GM12878 (cell line): ENCODE data around the gene HCFC1. TPM values are rescaled to one million over a fixed set of nuclear protein-coding genes. Genes with fewer than 3 reads are reported as not detected.

Source experiments
- ATAC-seq: fragments of 200-7000 bp; cut with Tn5 transposase; 3 replicates; pipeline ENCODE4 v1.9.1; 2020; ENCODE audit warnings: mild to moderate bottlenecking, moderate library complexity
- BruUV-seq: library from RNA; stranded (reverse); fragments of 400-500 nt; replicated peaks from 2 replicates; lab custom pipeline; 2021; lab: Mats Ljungman, UMichigan
- CTCF ChIA-PET: fragments of 300-600 bp; sonication (Branson Sonifier 250); formaldehyde crosslinking; extraction: SDS; loops from one replicate; lab custom pipeline; 2021; ENCODE audit warnings: inconsistent platforms; lab: Yijun Ruan, JAX
- POLR2A ChIA-PET: fragments of 350-600 bp; formaldehyde crosslinking; extraction: SDS; loops from one replicate; lab custom pipeline; 2021; ENCODE audit warnings: inconsistent platforms; lab: Charles Lee
- RAD21 ChIA-PET: fragments of 300-600 bp; sonication (Branson Sonifier 250); formaldehyde crosslinking; loops from one replicate; lab custom pipeline; 2023; ENCODE audit warnings: antibody characterized with exemption; ENCODE audit not compliant: unreplicated experiment; lab: Charles Lee
- SMC1A ChIA-PET: fragments of 300-600 bp; sonication (Branson Sonifier 250); formaldehyde crosslinking; loops from one replicate; lab custom pipeline; 2023; ENCODE audit not compliant: unreplicated experiment, uncharacterized antibody; lab: Charles Lee
- DNase-seq: peaks from one replicate; pipeline ENCODE4 v3.0.0-alpha.2; 2011; ENCODE audit warnings: low read depth, low spot score
- FAIRE-seq: peaks from 3 replicates; lab custom pipeline; 2011; peaks lifted over from hg19 to GRCh38; lab: Jason Lieb, UNC
- H2AFZ ChIP-seq: 2 replicates; pipeline ENCODE4 v1.6.0; 2011; ENCODE audit warnings: low read depth, low read length, control low read depth; ENCODE audit not compliant: control insufficient read depth
- H3K27ac ChIP-seq: 2 replicates; pipeline ENCODE4 v1.5.1; 2011; ENCODE audit warnings: control low read depth; ENCODE audit not compliant: control insufficient read depth, insufficient read depth
- H3K27me3 ChIP-seq, 2 experiments: replicated peaks in 1 of 2; 2 replicates each; pipeline versions ENCODE4 v1.6.0 to v1.6.1; 2011; ENCODE audit warnings: low read length in 1 of 2; ENCODE audit not compliant: control insufficient read depth in 2 of 2, insufficient read depth in 2 of 2
- H3K36me3 ChIP-seq, 2 experiments: 2 replicates each; pipeline ENCODE4 v1.5.1; 2011; ENCODE audit warnings: low read length in 1 of 2; ENCODE audit not compliant: control insufficient read depth in 2 of 2, insufficient read depth in 2 of 2
- H3K4me1 ChIP-seq: 2 replicates; pipeline ENCODE4 v1.6.1; 2011; ENCODE audit warnings: mild to moderate bottlenecking, low read length, moderate library complexity, mixed read lengths; ENCODE audit not compliant: control insufficient read depth, insufficient read depth
- H3K4me2 ChIP-seq: 2 replicates; pipeline ENCODE4 v1.6.0; 2011; ENCODE audit warnings: control low read depth; ENCODE audit not compliant: control insufficient read depth, insufficient read depth
- H3K4me3 ChIP-seq: fragments of 200-600 bp; sonication (generic); 2 replicates; pipeline ENCODE4 v1.5.1; 2016
- H3K79me2 ChIP-seq: 2 replicates; pipeline ENCODE4 v1.6.0; 2011; ENCODE audit warnings: low read length; ENCODE audit not compliant: control insufficient read depth, insufficient read depth
- H3K9ac ChIP-seq: 2 replicates; pipeline ENCODE4 v1.8.0; 2011; ENCODE audit warnings: low read length, control low read depth, mixed read lengths; ENCODE audit not compliant: control insufficient read depth, insufficient read depth
- H3K9me3 ChIP-seq: replicated peaks from 3 replicates; pipeline ENCODE4 v1.5.1; 2011; ENCODE audit warnings: mild to moderate bottlenecking, low read length; ENCODE audit not compliant: control insufficient read depth, insufficient read depth
- H4K20me1 ChIP-seq: 2 replicates; pipeline ENCODE4 v1.6.0; 2011; ENCODE audit not compliant: control insufficient read depth, insufficient read depth
- ATF7 ChIP-seq: fragments of 450-650 bp; IDR thresholded peaks from 2 replicates; pipeline ENCODE4 v1.6.1; 2016; ENCODE audit warnings: low read depth, mild to moderate bottlenecking
- BMI1 ChIP-seq: fragments of 450-650 bp; IDR thresholded peaks from 2 replicates; pipeline ENCODE4 v1.6.1; 2016; ENCODE audit warnings: mild to moderate bottlenecking, moderate library complexity, borderline replicate concordance
- CEBPZ ChIP-seq: fragments of 150-350 bp; IDR thresholded peaks from 2 replicates; pipeline ENCODE4 v1.6.1; 2016; ENCODE audit warnings: low read depth, low read length
- EED ChIP-seq: sonication (generic); IDR thresholded peaks from 2 replicates; pipeline ENCODE4 v1.6.1; 2016; ENCODE audit warnings: antibody characterized with exemption, low read depth
- HDAC6 ChIP-seq: fragments of 200-600 bp; sonication (generic); IDR thresholded peaks from one replicate; pipeline ENCODE4 v1.8.0; 2017; ENCODE audit warnings: antibody characterized with exemption; ENCODE audit not compliant: unreplicated experiment
- KAT2A ChIP-seq: conservative IDR thresholded peaks from 2 replicates; pipeline ENCODE4 v1.6.1; 2011; ENCODE audit warnings: low read depth, low read length; ENCODE audit not compliant: control insufficient read depth
- MTA3 ChIP-seq: IDR thresholded peaks from 2 replicates; pipeline ENCODE4 v1.6.1; 2012; ENCODE audit warnings: low read length, inconsistent platforms, borderline replicate concordance
- NR2C1 ChIP-seq: fragments of 450-650 bp; IDR thresholded peaks from 2 replicates; pipeline ENCODE4 v1.6.1; 2017; ENCODE audit warnings: antibody characterized with exemption, mild to moderate bottlenecking, moderate library complexity
- NR2C2 ChIP-seq: IDR thresholded peaks from 2 replicates; pipeline ENCODE4 v1.6.1; 2011; ENCODE audit warnings: borderline replicate concordance, low read depth; ENCODE audit not compliant: control insufficient read depth, insufficient read length
- POLR2AphosphoS2 ChIP-seq: IDR thresholded peaks from 2 replicates; pipeline ENCODE4 v1.6.1; 2011; ENCODE audit warnings: low read depth, mild to moderate bottlenecking, low read length, improper control_type of control experiment, moderate library complexity
- POLR2AphosphoS5 ChIP-seq: IDR thresholded peaks from 2 replicates; pipeline ENCODE4 v1.6.1; 2011; ENCODE audit warnings: mild to moderate bottlenecking, low read length, inconsistent platforms
- SIN3A ChIP-seq: IDR thresholded peaks from 2 replicates; pipeline ENCODE4 v1.6.1; 2012; ENCODE audit warnings: low read depth, low read length, improper control_type of control experiment
- SREBF1 ChIP-seq: IDR thresholded peaks from 2 replicates; pipeline ENCODE4 v1.6.1; 2012; ENCODE audit warnings: mild to moderate bottlenecking, low read length
- USF2 ChIP-seq: IDR thresholded peaks from 2 replicates; pipeline ENCODE4 v1.6.1; 2011; ENCODE audit warnings: low read depth, low read length, improper control_type of control experiment, borderline replicate concordance
- WGBS: methylation state at CpG from one replicate; pipeline ENCODE4 v1.1.6; 2016; ENCODE audit warnings: low lambda C conversion rate; ENCODE audit not compliant: insufficient replicate concordance, insufficient coverage; ENCODE audit errors: missing lambda C conversion rate; 5-methylcytosine and 5-hydroxymethylcytosine counted together
- in situ Hi-C: fragments of 300-500 bp; cut with MboI; formaldehyde crosslinking; loops from 9 replicates; pipeline ENCODE4 v1.14.3; 2018; ENCODE audit warnings: mixed read lengths
- intact Hi-C: fragments of 100-400 bp; cut with micrococcal nuclease; formaldehyde crosslinking; loops from one replicate; pipeline ENCODE4 v1.14.2; 2022; ENCODE audit not compliant: unreplicated experiment
- polyA plus RNA-seq, 11 experiments: library from polyadenylated mRNA; depleted of rRNA in 4 of 11; unstranded in 6 of 11; stranded (reverse) in 5 of 11; fragments of >200 nt; fragmentation: Nextera tagmentation in 4 of 11; fragmentation: Illumina TruSeq in 1 of 11; extraction: Ambion mirVana in 4 of 11; extraction: Trizol in 1 of 11; gene quantifications; 1 replicate in 1 of 11; 2 replicates in 10 of 11; pipeline versions ENCODE4 v1.2.1 to v1.2.3, GENCODE V29; 2011 to 2016; ENCODE audit warnings: inconsistent platforms in 2 of 11, missing spikeins in 2 of 11, low read depth in 1 of 11
- total RNA-seq, 4 experiments: library from RNA; depleted of rRNA in 3 of 4; stranded (reverse); fragments of >200 nt in 3 of 4; fragmentation: Illumina TruSeq in 1 of 4; extraction: Trizol in 1 of 4; gene quantifications; 2 replicates each; pipeline versions ENCODE4 v1.2.1 to v1.2.3, GENCODE V29; 2013 to 2021

The HCFC1 gene
- total and polyA plus RNA-seq, 10 of the 15 experiments (the other 5 are each of a cell fraction or from before 2014, with no cell fraction given): 3.9 to 92.7 (median 23.5) TPM

GRCh38 chrX:153953892-153954557 lies 17.6 kb downstream of the HCFC1 start:
- no TSS peak for BruUV-seq
- intact Hi-C loops: loop anchor here (1.0 to 5.0 kb wide), 2 partner anchors 190 to 397 kb away; partner anchors contain the start of gene PLXNB3
- Histone ChIP-seq H2AFZ (no peak overlapping the region), H3K27me3 (no peaks in the 10 kb centered on the region), H3K4me2 (no peak overlapping the region), H3K36me3 (peaks cover 11 to 73% of the 10 kb centered on the region in 2 experiments), H3K4me1 (no peaks in the 10 kb centered on the region), H3K9me3 (no peaks in the 10 kb centered on the region), H3K4me3 (no peak overlapping the region), H4K20me1 (no peaks in the 10 kb centered on the region), H3K9ac (no peak overlapping the region), H3K79me2 (no peaks in the 10 kb centered on the region; the same call in 1 of the 2 replicates), H3K27ac (no peak overlapping the region)
- TF ChIP-seq MTA3 (no peak), NR2C2 (no peak), KAT2A (no peak), BMI1 (no peak), NR2C1 (no peak), CEBPZ (no peak), POLR2AphosphoS2 (0 out of 2 replicates have a peak, but pooled peaks have one; percentile 19), SREBF1 (no peak), POLR2AphosphoS5 (peak; percentile 43; the same call in 1 of the 2 replicates), ATF7 (no peak), HDAC6 (no peak), EED (no peak), SIN3A (no peak), USF2 (no peak)
- in situ Hi-C loops: no loop called here
- peak; percentile 10 for ATAC-seq
- ChIA-PET CTCF (interaction anchor here (0.8 to 1.8 kb wide), 2 partner anchors 13 to 31 kb away, joined by 4 to 5 read pairs; no protein-coding TSS in a partner anchor), POLR2A (no interaction called here), SMC1A (no interaction called here), RAD21 (interaction anchor here (0.6 kb wide), 1 partner anchor 35 kb away, joined by 4 read pairs; no protein-coding TSS in a partner anchor)
- 86% methylated on average over 33 of the region's 33 CpGs for whole genome bisulfite sequencing
- no peak for DNase-seq
- FAIRE-seq: no peak
